Gastroesophageal sphincter (tissue), 3 donors: ENCODE data around the gene KIAA0825.

Experiments used
- CTCF ChIP-seq, 4 experiments: fragments of 200-600 bp in 2 of 4; fragments of 450-650 bp in 2 of 4; sonication (generic) in 1 of 4; IDR thresholded peaks; one replicate each; pipeline ENCODE4 v1.5.1; 2017 to 2019; ENCODE audit warnings: antibody characterized with exemption in 4 of 4, mild to moderate bottlenecking in 2 of 4, moderate library complexity in 2 of 4
- EP300 ChIP-seq: sonication (generic); formaldehyde crosslinking; IDR thresholded peaks from one replicate; pipeline ENCODE4 v1.6.1; 2017; ENCODE audit warnings: antibody characterized with exemption, mild to moderate bottlenecking
- POLR2AphosphoS5 ChIP-seq: sonication (generic); formaldehyde crosslinking; IDR thresholded peaks from one replicate; pipeline ENCODE4 v1.6.1; 2017; ENCODE audit warnings: antibody characterized with exemption

GRCh38 chr5:94499806-94500205 lies 118.6 kb downstream of the KIAA0825 start:
- TF ChIP-seq CTCF (IDR thresholded peaks at IDR 0.05) (no peak), POLR2AphosphoS5 (no peak), EP300 (no peak)
